ENCODE data around the gene RPUSD1. TPM values are rescaled to one million over a fixed set of nuclear protein-coding genes. Genes with fewer than 3 reads are reported as not detected.
A peak's percentile ranks its signal among the peaks of the same experiment; 100 is the strongest.

RPUSD1 gene
- total RNA-seq, 1 experiment from 2014 or later: 59.9 TPM

DNA sequence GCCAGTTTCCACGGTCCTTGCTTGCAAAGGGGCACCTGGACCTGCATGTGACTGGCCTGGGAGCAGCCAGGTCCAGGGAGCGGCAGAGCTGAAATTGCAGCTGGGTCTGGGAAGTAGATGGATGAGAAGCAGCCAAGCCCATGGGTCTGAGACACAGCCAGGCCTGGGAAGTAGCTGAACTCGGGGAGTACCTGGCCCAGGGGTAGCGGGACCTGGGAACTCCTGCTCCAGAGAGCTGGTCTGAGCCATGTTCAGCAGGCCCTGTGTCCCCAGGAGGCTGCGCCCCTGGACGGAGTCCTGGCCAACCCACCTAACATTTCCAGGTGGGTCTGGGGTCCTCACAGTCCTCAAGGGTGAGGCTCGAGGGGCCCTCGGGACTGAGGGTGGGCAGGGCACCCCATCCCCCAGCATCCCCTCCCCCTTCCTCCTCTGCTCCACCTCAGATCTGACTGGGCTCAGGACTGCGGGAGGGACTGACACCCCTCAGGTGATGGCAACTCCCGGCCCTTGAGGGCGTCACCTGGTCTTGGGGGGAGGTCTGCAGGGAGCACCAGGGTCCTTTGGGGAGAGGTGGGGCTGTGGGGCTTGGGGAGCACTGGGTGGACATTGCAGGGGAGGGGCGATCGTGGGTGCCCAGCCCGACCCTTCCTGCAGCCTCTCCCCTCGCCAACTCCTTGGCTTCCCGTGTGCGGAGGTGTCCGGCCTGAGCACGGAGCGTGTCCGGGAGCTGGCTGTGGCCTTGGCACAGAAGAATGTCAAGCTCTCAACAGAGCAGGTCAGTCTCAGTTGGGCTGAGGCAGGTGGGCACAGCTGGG lies 24.6 kb downstream of the RPUSD1 start:
- Histone ChIP-seq H3K4me3 (replicated peaks in 1 of 2; ENCODE audit: low read depth in 1 of 2, low read length in 2 of 2) (no peak overlapping the region), H3K79me2 (ENCODE audit: insufficient read depth, low read length) (peaks cover 26% of the 10 kb centered on the region), H3K9ac (ENCODE audit: low read length) (no peak overlapping the region), H3K4me2 (ENCODE audit: low read length) (peak overlapping the region; percentile 99; the same call in 1 of the 2 replicates), H3K36me3 (ENCODE audit: control insufficient read depth in 1 of 2, insufficient read depth in 2 of 2, low read length in 2 of 2) (peaks cover 7 to 11% of the 10 kb centered on the region in 2 experiments; a peak in 3 of 4 replicates), H3K27me3 (ENCODE audit: insufficient read depth, low read length) (no peaks in the 10 kb centered on the region), H3K4me1 (ENCODE audit: control insufficient read depth in 1 of 2, insufficient read depth in 2 of 2, low read length in 2 of 2) (peaks cover 34 to 47% of the 10 kb centered on the region in 2 experiments), H3K9me2 (ENCODE audit: insufficient read depth) (no peaks in the 10 kb centered on the region), H3K27ac (ENCODE audit: low read depth, low read length) (peak overlapping the region; percentile 97; the same call in 1 of the 2 replicates), H3K9me3 (ENCODE audit: control insufficient read depth in 1 of 2, insufficient read depth in 1 of 2, low read depth in 1 of 2, low read length in 2 of 2) (no peaks in the 10 kb centered on the region), H4K20me1 (ENCODE audit: insufficient read depth) (no peaks in the 10 kb centered on the region), H2AFZ (ENCODE audit: low read depth, low read length, poor library complexity, severe bottlenecking) (no peak overlapping the region)
- no peak for TF ChIP-seq SIN3A (IDR thresholded peaks at IDR 0.05; ENCODE audit: low read depth)
- no peak for TF ChIP-seq EZH2 (IDR thresholded peaks at IDR 0.05)
- TF ChIP-seq, protein P1, sequence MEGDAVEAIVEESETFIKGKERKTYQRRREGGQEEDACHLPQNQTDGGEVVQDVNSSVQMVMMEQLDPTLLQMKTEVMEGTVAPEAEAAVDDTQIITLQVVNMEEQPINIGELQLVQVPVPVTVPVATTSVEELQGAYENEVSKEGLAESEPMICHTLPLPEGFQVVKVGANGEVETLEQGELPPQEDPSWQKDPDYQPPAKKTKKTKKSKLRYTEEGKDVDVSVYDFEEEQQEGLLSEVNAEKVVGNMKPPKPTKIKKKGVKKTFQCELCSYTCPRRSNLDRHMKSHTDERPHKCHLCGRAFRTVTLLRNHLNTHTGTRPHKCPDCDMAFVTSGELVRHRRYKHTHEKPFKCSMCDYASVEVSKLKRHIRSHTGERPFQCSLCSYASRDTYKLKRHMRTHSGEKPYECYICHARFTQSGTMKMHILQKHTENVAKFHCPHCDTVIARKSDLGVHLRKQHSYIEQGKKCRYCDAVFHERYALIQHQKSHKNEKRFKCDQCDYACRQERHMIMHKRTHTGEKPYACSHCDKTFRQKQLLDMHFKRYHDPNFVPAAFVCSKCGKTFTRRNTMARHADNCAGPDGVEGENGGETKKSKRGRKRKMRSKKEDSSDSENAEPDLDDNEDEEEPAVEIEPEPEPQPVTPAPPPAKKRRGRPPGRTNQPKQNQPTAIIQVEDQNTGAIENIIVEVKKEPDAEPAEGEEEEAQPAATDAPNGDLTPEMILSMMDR (IDR thresholded peaks at IDR 0.05 in 2 of 3, conservative IDR thresholded peaks at IDR 0.05 in 1 of 3; ENCODE audit: borderline replicate concordance in 1 of 3, insufficient read depth in 1 of 3, low read depth in 2 of 3, low read length in 2 of 3): no peak
- no peak for TF ChIP-seq YY1 (IDR thresholded peaks at IDR 0.05; ENCODE audit: extremely low read depth, insufficient replicate concordance, low read depth, low read length)
- no peak for TF ChIP-seq RAD21 (IDR thresholded peaks at IDR 0.05; ENCODE audit: low read depth)
- TF ChIP-seq SP1 (IDR thresholded peaks at IDR 0.05; ENCODE audit: low read depth): no peak
- no peak for TF ChIP-seq CBX3 (IDR thresholded peaks at IDR 0.05; ENCODE audit: low read depth)
- TF ChIP-seq, protein P2, sequence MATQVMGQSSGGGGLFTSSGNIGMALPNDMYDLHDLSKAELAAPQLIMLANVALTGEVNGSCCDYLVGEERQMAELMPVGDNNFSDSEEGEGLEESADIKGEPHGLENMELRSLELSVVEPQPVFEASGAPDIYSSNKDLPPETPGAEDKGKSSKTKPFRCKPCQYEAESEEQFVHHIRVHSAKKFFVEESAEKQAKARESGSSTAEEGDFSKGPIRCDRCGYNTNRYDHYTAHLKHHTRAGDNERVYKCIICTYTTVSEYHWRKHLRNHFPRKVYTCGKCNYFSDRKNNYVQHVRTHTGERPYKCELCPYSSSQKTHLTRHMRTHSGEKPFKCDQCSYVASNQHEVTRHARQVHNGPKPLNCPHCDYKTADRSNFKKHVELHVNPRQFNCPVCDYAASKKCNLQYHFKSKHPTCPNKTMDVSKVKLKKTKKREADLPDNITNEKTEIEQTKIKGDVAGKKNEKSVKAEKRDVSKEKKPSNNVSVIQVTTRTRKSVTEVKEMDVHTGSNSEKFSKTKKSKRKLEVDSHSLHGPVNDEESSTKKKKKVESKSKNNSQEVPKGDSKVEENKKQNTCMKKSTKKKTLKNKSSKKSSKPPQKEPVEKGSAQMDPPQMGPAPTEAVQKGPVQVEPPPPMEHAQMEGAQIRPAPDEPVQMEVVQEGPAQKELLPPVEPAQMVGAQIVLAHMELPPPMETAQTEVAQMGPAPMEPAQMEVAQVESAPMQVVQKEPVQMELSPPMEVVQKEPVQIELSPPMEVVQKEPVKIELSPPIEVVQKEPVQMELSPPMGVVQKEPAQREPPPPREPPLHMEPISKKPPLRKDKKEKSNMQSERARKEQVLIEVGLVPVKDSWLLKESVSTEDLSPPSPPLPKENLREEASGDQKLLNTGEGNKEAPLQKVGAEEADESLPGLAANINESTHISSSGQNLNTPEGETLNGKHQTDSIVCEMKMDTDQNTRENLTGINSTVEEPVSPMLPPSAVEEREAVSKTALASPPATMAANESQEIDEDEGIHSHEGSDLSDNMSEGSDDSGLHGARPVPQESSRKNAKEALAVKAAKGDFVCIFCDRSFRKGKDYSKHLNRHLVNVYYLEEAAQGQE (IDR thresholded peaks at IDR 0.05; ENCODE audit: low read depth): no peak
- TF ChIP-seq EZH2phosphoT487 (IDR thresholded peaks at IDR 0.05; ENCODE audit: borderline replicate concordance): no peak
- no peak for TF ChIP-seq FOSL1 (IDR thresholded peaks at IDR 0.05; ENCODE audit: low read depth)
- TF ChIP-seq CEBPB (IDR thresholded peaks at IDR 0.05; ENCODE audit: low read depth): no peak
- no peak for TF ChIP-seq POLR2AphosphoS5 (IDR thresholded peaks at IDR 0.05; ENCODE audit: low read depth, low read length)
- TF ChIP-seq, protein P3, sequence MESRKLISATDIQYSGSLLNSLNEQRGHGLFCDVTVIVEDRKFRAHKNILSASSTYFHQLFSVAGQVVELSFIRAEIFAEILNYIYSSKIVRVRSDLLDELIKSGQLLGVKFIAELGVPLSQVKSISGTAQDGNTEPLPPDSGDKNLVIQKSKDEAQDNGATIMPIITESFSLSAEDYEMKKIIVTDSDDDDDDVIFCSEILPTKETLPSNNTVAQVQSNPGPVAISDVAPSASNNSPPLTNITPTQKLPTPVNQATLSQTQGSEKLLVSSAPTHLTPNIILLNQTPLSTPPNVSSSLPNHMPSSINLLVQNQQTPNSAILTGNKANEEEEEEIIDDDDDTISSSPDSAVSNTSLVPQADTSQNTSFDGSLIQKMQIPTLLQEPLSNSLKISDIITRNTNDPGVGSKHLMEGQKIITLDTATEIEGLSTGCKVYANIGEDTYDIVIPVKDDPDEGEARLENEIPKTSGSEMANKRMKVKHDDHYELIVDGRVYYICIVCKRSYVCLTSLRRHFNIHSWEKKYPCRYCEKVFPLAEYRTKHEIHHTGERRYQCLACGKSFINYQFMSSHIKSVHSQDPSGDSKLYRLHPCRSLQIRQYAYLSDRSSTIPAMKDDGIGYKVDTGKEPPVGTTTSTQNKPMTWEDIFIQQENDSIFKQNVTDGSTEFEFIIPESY (IDR thresholded peaks at IDR 0.05; ENCODE audit: extremely low read depth, insufficient replicate concordance, low read length): no peak
- TF ChIP-seq ELF1 (IDR thresholded peaks at IDR 0.05; ENCODE audit: borderline replicate concordance, low read depth): no peak
- no peak for TF ChIP-seq SRF (IDR thresholded peaks at IDR 0.05; ENCODE audit: low read depth)
- no TSS peak for BruUV-seq (replicated peaks)
- ChIA-PET CTCF (no interaction called here), POLR2A (no interaction called here), RAD21 (ENCODE audit: low non-redundant PET in 1 of 2, low total read pairs in 2 of 2, uncharacterized antibody in 2 of 2, unreplicated experiment in 2 of 2) (no interaction called here)
- intact Hi-C loops (cut with micrococcal nuclease): no loop called here
- ATAC-seq (no peak), DNase-seq (ENCODE audit: low read depth, low spot score) (no peak)

All from HCT116 (cell line).